Panc1 (cell line): ENCODE results near the gene SGO2. TPM values are rescaled to one million over a fixed set of nuclear protein-coding genes. Genes with fewer than 3 reads are reported as not detected.

Experiments
- ATAC-seq: fragments of 200-7000 bp; cut with Tn5 transposase; 2 replicates; pipeline ENCODE4 v1.9.1; 2020; ENCODE audit warnings: mild to moderate bottlenecking, moderate library complexity
- BruUV-seq: library from RNA; stranded (reverse); fragments of 400-500 nt; replicated peaks from 2 replicates; lab custom pipeline; 2021; lab: Mats Ljungman, UMichigan
- CTCF ChIA-PET: fragments of 300-600 bp; sonication (Branson Sonifier 250); formaldehyde crosslinking; loops from one replicate; lab custom pipeline; 2022; ENCODE audit warnings: antibody characterized with exemption; lab: Charles Lee
- POLR2A ChIA-PET: fragments of 300-600 bp; sonication (Branson Sonifier 250); formaldehyde crosslinking; loops from one replicate; lab custom pipeline; 2022; ENCODE audit warnings: antibody characterized with exemption; lab: Charles Lee
- DNase-seq: peaks from one replicate; pipeline ENCODE4 v3.0.0-alpha.2; 2010; ENCODE audit warnings: low read depth, low spot score
- H3K27ac ChIP-seq: 2 replicates; pipeline ENCODE4 v1.5.1; 2011; ENCODE audit warnings: mild to moderate bottlenecking, low read length, inconsistent platforms
- H3K27me3 ChIP-seq: fragments of 200-500 bp; sonication (Bioruptor generic); 2 replicates; pipeline ENCODE4 v1.6.0; 2014; ENCODE audit warnings: low read length, inconsistent platforms; ENCODE audit not compliant: control insufficient read depth, insufficient read depth
- H3K36me3 ChIP-seq: fragments of 200-500 bp; sonication (Bioruptor generic); 2 replicates; pipeline ENCODE4 v1.5.1; 2014; ENCODE audit warnings: inconsistent platforms, mild to moderate bottlenecking, low read length, moderate library complexity; ENCODE audit not compliant: control insufficient read depth, insufficient read depth
- H3K4me1 ChIP-seq: 2 replicates; pipeline ENCODE4 v1.5.1; 2011; ENCODE audit warnings: inconsistent platforms, mild to moderate bottlenecking, low read length, moderate library complexity; ENCODE audit not compliant: control insufficient read depth, insufficient read depth
- H3K4me3 ChIP-seq, 2 experiments: 2 replicates each; pipeline ENCODE4 v1.5.1; 2011 to 2012; ENCODE audit warnings: low read depth in 2 of 2, low read length in 2 of 2, mild to moderate bottlenecking in 2 of 2, inconsistent platforms in 1 of 2, moderate library complexity in 1 of 2
- H3K9me3 ChIP-seq: fragments of 200-500 bp; sonication (Bioruptor generic); 2 replicates; pipeline ENCODE4 v1.5.1; 2014; ENCODE audit warnings: low read depth, mild to moderate bottlenecking, inconsistent platforms, low read length, moderate library complexity; ENCODE audit not compliant: control insufficient read depth, insufficient read depth
- CTCF ChIP-seq: fragments of 450-650 bp; IDR thresholded peaks from 2 replicates; pipeline ENCODE4 v1.5.1; 2017; ENCODE audit warnings: mild to moderate bottlenecking
- POLR2AphosphoS5 ChIP-seq: IDR thresholded peaks from 2 replicates; pipeline ENCODE4 v1.6.1; 2012; ENCODE audit warnings: mild to moderate bottlenecking, low read depth, low read length, moderate library complexity
- SIN3A ChIP-seq: IDR thresholded peaks from 2 replicates; pipeline ENCODE4 v1.6.1; 2012; ENCODE audit warnings: low read depth, mild to moderate bottlenecking, low read length, moderate library complexity, borderline replicate concordance; ENCODE audit not compliant: insufficient read depth
- TCF7L2 ChIP-seq: IDR thresholded peaks from 2 replicates; pipeline ENCODE4 v1.6.1; 2011; ENCODE audit warnings: mild to moderate bottlenecking, low read depth, low read length, inconsistent platforms
- in situ Hi-C: cut with HindIII; loops from 2 replicates; pipeline ENCODE4 v1.10.0; 2016; ENCODE audit warnings: low sequenced_read_pairs, low pct_unique_long_range_greater_than_20kb
- intact Hi-C: fragments of 100-400 bp; cut with micrococcal nuclease; formaldehyde crosslinking; loops from one replicate; pipeline ENCODE4 v1.10.0; 2022; ENCODE audit not compliant: unreplicated experiment
- total RNA-seq: library from RNA; stranded (reverse); gene quantifications from one replicate; pipeline ENCODE4 v1.2.1, GENCODE V29; 2021; ENCODE audit not compliant: unreplicated experiment
- TF ChIP-seq, protein P1 (sequence below), 2 experiments: IDR thresholded peaks; 2 replicates each; pipeline ENCODE4 v1.6.1; 2011 to 2012; ENCODE audit warnings: low read depth in 2 of 2, control low read depth in 1 of 2, low read length in 1 of 2, mild to moderate bottlenecking in 1 of 2, moderate library complexity in 1 of 2; ENCODE audit not compliant: insufficient read depth in 1 of 2

SGO2 gene
- total RNA-seq, 1 experiment from 2014 or later: 34.0 TPM

DNA sequence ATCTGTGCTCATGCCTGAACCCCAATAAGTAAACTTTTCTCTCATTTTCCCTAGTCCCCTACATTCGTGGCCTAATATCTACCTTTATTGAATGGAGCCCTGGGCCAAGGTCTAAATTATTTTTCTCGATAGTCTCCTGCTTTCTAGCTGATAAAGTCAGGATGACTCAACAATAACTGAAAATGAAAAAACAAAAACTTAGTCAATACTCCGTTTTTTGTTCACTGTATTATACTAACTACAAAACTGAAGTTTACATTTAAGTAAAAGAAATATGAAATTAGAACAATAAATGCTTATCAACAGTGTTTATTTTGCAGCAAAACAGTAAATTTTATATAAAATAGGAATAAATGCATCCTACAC lies 92.0 kb downstream of the SGO2 start:
- Histone ChIP-seq H3K4me3 (no peak overlapping the region), H3K27ac (no peak overlapping the region), H3K4me1 (peaks cover 6% of the 10 kb centered on the region; the same call in 1 of the 2 replicates), H3K9me3 (no peaks in the 10 kb centered on the region), H3K27me3 (no peaks in the 10 kb centered on the region), H3K36me3 (no peaks in the 10 kb centered on the region)
- TF ChIP-seq SIN3A: no peak
- TF ChIP-seq TCF7L2: no peak
- TF ChIP-seq, protein P1, sequence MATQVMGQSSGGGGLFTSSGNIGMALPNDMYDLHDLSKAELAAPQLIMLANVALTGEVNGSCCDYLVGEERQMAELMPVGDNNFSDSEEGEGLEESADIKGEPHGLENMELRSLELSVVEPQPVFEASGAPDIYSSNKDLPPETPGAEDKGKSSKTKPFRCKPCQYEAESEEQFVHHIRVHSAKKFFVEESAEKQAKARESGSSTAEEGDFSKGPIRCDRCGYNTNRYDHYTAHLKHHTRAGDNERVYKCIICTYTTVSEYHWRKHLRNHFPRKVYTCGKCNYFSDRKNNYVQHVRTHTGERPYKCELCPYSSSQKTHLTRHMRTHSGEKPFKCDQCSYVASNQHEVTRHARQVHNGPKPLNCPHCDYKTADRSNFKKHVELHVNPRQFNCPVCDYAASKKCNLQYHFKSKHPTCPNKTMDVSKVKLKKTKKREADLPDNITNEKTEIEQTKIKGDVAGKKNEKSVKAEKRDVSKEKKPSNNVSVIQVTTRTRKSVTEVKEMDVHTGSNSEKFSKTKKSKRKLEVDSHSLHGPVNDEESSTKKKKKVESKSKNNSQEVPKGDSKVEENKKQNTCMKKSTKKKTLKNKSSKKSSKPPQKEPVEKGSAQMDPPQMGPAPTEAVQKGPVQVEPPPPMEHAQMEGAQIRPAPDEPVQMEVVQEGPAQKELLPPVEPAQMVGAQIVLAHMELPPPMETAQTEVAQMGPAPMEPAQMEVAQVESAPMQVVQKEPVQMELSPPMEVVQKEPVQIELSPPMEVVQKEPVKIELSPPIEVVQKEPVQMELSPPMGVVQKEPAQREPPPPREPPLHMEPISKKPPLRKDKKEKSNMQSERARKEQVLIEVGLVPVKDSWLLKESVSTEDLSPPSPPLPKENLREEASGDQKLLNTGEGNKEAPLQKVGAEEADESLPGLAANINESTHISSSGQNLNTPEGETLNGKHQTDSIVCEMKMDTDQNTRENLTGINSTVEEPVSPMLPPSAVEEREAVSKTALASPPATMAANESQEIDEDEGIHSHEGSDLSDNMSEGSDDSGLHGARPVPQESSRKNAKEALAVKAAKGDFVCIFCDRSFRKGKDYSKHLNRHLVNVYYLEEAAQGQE (IDR thresholded peaks at IDR 0.05; ENCODE audit: insufficient read depth in 1 of 2, low read depth in 2 of 2, low read length in 1 of 2): no peak
- TF ChIP-seq POLR2AphosphoS5: no peak
- no peak for TF ChIP-seq CTCF
- no peak for ATAC-seq
- intact Hi-C loops (loop anchor here (1.0 kb wide), 1 partner anchor 85 kb away; no protein-coding TSS in a partner anchor), in situ Hi-C loops (no loop called here)
- no peak for DNase-seq
- ChIA-PET POLR2A (interaction anchor here (1.2 kb wide), 1 partner anchor 62 kb away, joined by 11 read pairs; no protein-coding TSS in a partner anchor), CTCF (interaction anchor here (0.6 kb wide), 2 partner anchors 33 to 82 kb away, joined by 3 to 4 read pairs; no protein-coding TSS in a partner anchor)
- no TSS peak for BruUV-seq

GRCh38 chr2:200618590-200619021 lies 92.6 kb downstream of the SGO2 start:
- no peak overlapping the region for H3K27ac ChIP-seq
- no peaks in the 10 kb centered on the region for H3K27me3 ChIP-seq
- BruUV-seq: no TSS peak
- no peaks in the 10 kb centered on the region for H3K9me3 ChIP-seq
- intact Hi-C loops (loop anchor here (1.0 kb wide), 1 partner anchor 85 kb away; no protein-coding TSS in a partner anchor), in situ Hi-C loops (no loop called here)
- DNase-seq (no peak), ATAC-seq (peak; percentile 68; the same call in 1 of the 2 replicates)
- ChIA-PET CTCF (interaction anchor here (0.6 kb wide), 1 partner anchor 81 kb away, joined by 4 read pairs; no protein-coding TSS in a partner anchor), POLR2A (no interaction called here)
- no peaks in the 10 kb centered on the region for H3K36me3 ChIP-seq
- no peak overlapping the region for H3K4me3 ChIP-seq
- peaks cover 6% of the 10 kb centered on the region; the same call in 1 of the 2 replicates for H3K4me1 ChIP-seq
- TF ChIP-seq CTCF (peak; percentile 63), SIN3A (no peak)
